Loucy (cell line): ENCODE data around the gene CACNA2D1.

Experiments
- H2AFZ ChIP-seq: fragments of 200-600 bp; sonication (generic); 2 replicates; pipeline ENCODE4 v1.6.0; 2016; ENCODE audit warnings: antibody characterized with exemption, mild to moderate bottlenecking, low read length, moderate library complexity
- H3F3A ChIP-seq: fragments of 200-600 bp; 2 replicates; pipeline ENCODE4 v1.6.0; 2016; ENCODE audit warnings: antibody characterized with exemption, low read depth, mild to moderate bottlenecking
- H3K27me3 ChIP-seq: fragments of 200-600 bp; sonication (generic); 2 replicates; pipeline ENCODE4 v1.6.1; 2014; ENCODE audit warnings: low read length, mild to moderate bottlenecking; ENCODE audit not compliant: insufficient read depth, poor library complexity, severe bottlenecking
- H3K36me3 ChIP-seq: fragments of 200-600 bp; sonication (generic); 2 replicates; pipeline ENCODE4 v1.6.1; 2016; ENCODE audit warnings: low read length; ENCODE audit not compliant: insufficient read depth
- H3K4me1 ChIP-seq: fragments of 200-600 bp; sonication (generic); 2 replicates; pipeline ENCODE4 v1.5.1; 2014; ENCODE audit warnings: low read length, mild to moderate bottlenecking; ENCODE audit not compliant: insufficient read depth, poor library complexity, severe bottlenecking
- H3K4me2 ChIP-seq: fragments of 200-600 bp; sonication (generic); 2 replicates; pipeline ENCODE4 v1.6.0; 2014; ENCODE audit warnings: antibody characterized with exemption, low read length, low read depth, mild to moderate bottlenecking; ENCODE audit not compliant: poor library complexity, severe bottlenecking
- H3K4me3 ChIP-seq: fragments of 200-600 bp; sonication (generic); 2 replicates; pipeline ENCODE4 v1.5.1; 2014; ENCODE audit warnings: low read length, mild to moderate bottlenecking, mixed read lengths; ENCODE audit not compliant: poor library complexity, severe bottlenecking
- H3K79me2 ChIP-seq: fragments of 200-600 bp; sonication (generic); 2 replicates; pipeline ENCODE4 v1.6.1; 2014; ENCODE audit warnings: low read length; ENCODE audit not compliant: insufficient read depth
- H3K9ac ChIP-seq: fragments of 200-600 bp; sonication (generic); 2 replicates; pipeline ENCODE4 v1.6.0; 2014; ENCODE audit warnings: mild to moderate bottlenecking, low read depth, low read length, moderate library complexity; ENCODE audit not compliant: poor library complexity, severe bottlenecking
- H3K9me2 ChIP-seq: fragments of 200-600 bp; sonication (generic); replicated peaks from 2 replicates; pipeline ENCODE4 v1.6.1; 2016; ENCODE audit warnings: low read depth, low read length, mixed read lengths
- H3K9me3 ChIP-seq: fragments of 200-600 bp; sonication (generic); 2 replicates; pipeline ENCODE4 v1.6.1; 2014; ENCODE audit warnings: mild to moderate bottlenecking, antibody characterized with exemption, low read length, low read depth; ENCODE audit not compliant: insufficient read depth
- H4K20me1 ChIP-seq: fragments of 200-600 bp; sonication (generic); 2 replicates; pipeline ENCODE4 v1.6.0; 2014; ENCODE audit warnings: antibody characterized with exemption, low read length, mild to moderate bottlenecking; ENCODE audit not compliant: insufficient read depth, poor library complexity, severe bottlenecking
- EZH2phosphoT487 ChIP-seq: fragments of 200-600 bp; IDR thresholded peaks from 2 replicates; pipeline ENCODE4 v1.6.1; 2018; ENCODE audit warnings: antibody characterized with exemption, mild to moderate bottlenecking, moderate library complexity, borderline replicate concordance
- TF ChIP-seq, protein P1 (sequence below): fragments of 200-600 bp; sonication (generic); conservative IDR thresholded peaks from 2 replicates; pipeline ENCODE4 v1.5.1; 2014; ENCODE audit warnings: mild to moderate bottlenecking, antibody characterized with exemption, low read length

Gene CACNA2D1

DNA sequence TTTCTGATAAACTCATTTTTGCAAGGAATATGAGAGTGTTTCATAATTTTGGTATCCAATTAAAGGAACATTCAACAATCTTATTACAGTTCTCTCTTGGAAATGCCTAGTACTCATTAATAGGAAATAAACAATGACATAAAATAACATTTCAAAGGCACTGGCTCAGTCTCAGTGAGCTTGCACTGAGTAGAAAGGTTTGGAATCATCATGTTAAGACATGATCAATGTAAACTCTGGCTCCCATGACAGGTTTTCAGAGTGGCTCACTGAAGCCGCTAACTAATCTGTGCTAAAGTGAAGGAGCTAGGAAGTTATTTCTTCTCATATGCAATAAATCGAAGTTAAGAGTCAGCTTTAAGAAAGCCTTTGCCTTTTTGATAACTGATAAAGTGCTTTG, 470.5 kb downstream of the CACNA2D1 start:
- Histone ChIP-seq H3K4me2 (no peak overlapping the region), H3K4me1 (peaks cover 3% of the 10 kb centered on the region), H3K9me2 (no peaks in the 10 kb centered on the region), H3K79me2 (no peaks in the 10 kb centered on the region), H3K27me3 (no peaks in the 10 kb centered on the region), H3K36me3 (no peaks in the 10 kb centered on the region), H3F3A (no peaks in the 10 kb centered on the region), H3K4me3 (no peak overlapping the region), H4K20me1 (no peaks in the 10 kb centered on the region), H3K9me3 (no peaks in the 10 kb centered on the region), H3K9ac (no peak overlapping the region), H2AFZ (no peak overlapping the region)
- TF ChIP-seq, protein P1, sequence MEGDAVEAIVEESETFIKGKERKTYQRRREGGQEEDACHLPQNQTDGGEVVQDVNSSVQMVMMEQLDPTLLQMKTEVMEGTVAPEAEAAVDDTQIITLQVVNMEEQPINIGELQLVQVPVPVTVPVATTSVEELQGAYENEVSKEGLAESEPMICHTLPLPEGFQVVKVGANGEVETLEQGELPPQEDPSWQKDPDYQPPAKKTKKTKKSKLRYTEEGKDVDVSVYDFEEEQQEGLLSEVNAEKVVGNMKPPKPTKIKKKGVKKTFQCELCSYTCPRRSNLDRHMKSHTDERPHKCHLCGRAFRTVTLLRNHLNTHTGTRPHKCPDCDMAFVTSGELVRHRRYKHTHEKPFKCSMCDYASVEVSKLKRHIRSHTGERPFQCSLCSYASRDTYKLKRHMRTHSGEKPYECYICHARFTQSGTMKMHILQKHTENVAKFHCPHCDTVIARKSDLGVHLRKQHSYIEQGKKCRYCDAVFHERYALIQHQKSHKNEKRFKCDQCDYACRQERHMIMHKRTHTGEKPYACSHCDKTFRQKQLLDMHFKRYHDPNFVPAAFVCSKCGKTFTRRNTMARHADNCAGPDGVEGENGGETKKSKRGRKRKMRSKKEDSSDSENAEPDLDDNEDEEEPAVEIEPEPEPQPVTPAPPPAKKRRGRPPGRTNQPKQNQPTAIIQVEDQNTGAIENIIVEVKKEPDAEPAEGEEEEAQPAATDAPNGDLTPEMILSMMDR, result no peak
- no peak for TF ChIP-seq EZH2phosphoT487

DNA sequence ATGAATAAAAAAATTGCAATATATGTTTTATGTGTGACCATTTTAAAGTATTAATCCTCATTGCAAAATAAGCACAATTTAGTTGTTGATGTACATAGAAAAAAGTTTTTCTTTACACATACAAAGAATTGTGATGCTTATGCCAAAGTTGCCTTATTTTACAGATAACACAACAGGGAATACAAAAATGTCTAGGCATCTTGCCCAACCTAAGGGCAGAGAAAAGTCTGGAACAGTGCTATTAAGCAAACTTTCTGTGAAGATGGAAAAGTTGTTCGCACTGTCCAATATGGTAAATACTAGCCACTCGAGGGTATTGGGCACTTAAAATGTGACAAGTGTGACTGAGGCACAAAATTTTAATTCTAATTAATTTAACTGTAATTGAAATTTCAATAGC, 483.6 kb downstream of the CACNA2D1 start:
- Histone ChIP-seq H3K9me3 (no peaks in the 10 kb centered on the region), H3K9me2 (no peaks in the 10 kb centered on the region), H3K4me2 (no peak overlapping the region), H3K27me3 (no peaks in the 10 kb centered on the region), H3K9ac (no peak overlapping the region), H3F3A (no peaks in the 10 kb centered on the region), H3K79me2 (no peaks in the 10 kb centered on the region), H3K36me3 (no peaks in the 10 kb centered on the region), H3K4me3 (no peak overlapping the region), H2AFZ (no peak overlapping the region), H4K20me1 (no peaks in the 10 kb centered on the region), H3K4me1 (no peaks in the 10 kb centered on the region)
- TF ChIP-seq, protein P1, result no peak
- no peak for TF ChIP-seq EZH2phosphoT487

DNA sequence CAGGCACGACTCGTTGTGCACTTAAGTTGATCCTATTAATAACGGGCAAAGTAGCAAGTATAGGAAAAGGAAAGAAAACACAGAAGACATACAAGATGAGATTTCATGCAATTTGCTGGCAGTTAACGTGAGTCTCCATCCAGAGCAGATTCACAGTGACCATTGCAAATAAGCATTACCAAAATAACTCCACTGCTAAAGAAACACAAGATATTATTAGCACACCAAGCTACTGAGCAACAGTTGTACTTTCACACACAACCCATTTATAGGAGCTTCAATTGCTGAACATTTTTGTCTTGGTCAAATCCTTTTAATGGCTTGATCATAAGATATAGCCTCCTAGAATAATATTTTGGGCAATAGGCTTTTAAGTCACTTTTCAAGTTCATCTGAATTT, 486.1 kb downstream of the CACNA2D1 start:
- no peak for TF ChIP-seq EZH2phosphoT487
- TF ChIP-seq, protein P1, result no peak
- no peak overlapping the region for H3K4me3 ChIP-seq
- no peak overlapping the region for H3K4me2 ChIP-seq
- no peaks in the 10 kb centered on the region for H3K27me3 ChIP-seq
- no peaks in the 10 kb centered on the region for H3K36me3 ChIP-seq
- H3K4me1 ChIP-seq, result no peaks in the 10 kb centered on the region
- no peaks in the 10 kb centered on the region for H3K9me3 ChIP-seq
- H3K9me2 ChIP-seq, result no peaks in the 10 kb centered on the region
- H3K9ac ChIP-seq, result no peak overlapping the region
- no peaks in the 10 kb centered on the region for H3F3A ChIP-seq
- H3K79me2 ChIP-seq, result no peaks in the 10 kb centered on the region
- H4K20me1 ChIP-seq, result no peaks in the 10 kb centered on the region
- H2AFZ ChIP-seq, result no peak overlapping the region
